SK-N-SH (cell line): ENCODE measurements around the gene VPS25. TPM values are rescaled to one million over a fixed set of nuclear protein-coding genes. Genes with fewer than 3 reads are reported as not detected.

ENCODE experiments used
- CTCF ChIA-PET: fragments of 300-600, 350-600 bp; formaldehyde crosslinking; extraction: SDS; loops from one replicate; lab custom pipeline; 2021; lab: Yijun Ruan, JAX
- POLR2A ChIA-PET: fragments of 350-600 bp; sonication (Branson Sonifier 250); formaldehyde crosslinking; extraction: SDS; loops from one replicate; lab custom pipeline; 2020; ENCODE audit warnings: antibody characterized with exemption, inconsistent platforms; lab: Yijun Ruan, JAX
- DNase-seq: peaks from one replicate; pipeline ENCODE4 v3.0.0; 2012
- H2AFZ ChIP-seq: fragments of 200-600 bp; sonication (generic); 2 replicates; pipeline ENCODE4 v1.8.1; 2016; ENCODE audit warnings: antibody characterized with exemption, mild to moderate bottlenecking, low read depth
- H3F3A ChIP-seq: fragments of 200-600 bp; sonication (generic); replicated peaks from 2 replicates; pipeline ENCODE3; 2016; ENCODE audit warnings: antibody characterized with exemption, mild to moderate bottlenecking; ENCODE audit not compliant: insufficient read depth
- H3K27ac ChIP-seq, 2 experiments: fragments of 200-500 bp in 1 of 2; fragments of 200-600 bp in 1 of 2; sonication (Bioruptor generic) in 1 of 2; sonication (generic), shearing (Covaris generic) in 1 of 2; 2 replicates each; pipeline versions ENCODE4 v1.5.1 to v1.6.1; 2014 to 2016; ENCODE audit warnings: low read depth in 2 of 2, inconsistent platforms in 1 of 2, low read length in 1 of 2, mild to moderate bottlenecking in 1 of 2, mixed read lengths in 1 of 2
- H3K27me3 ChIP-seq: fragments of 200-600 bp; sonication (generic), shearing (Covaris generic); 2 replicates; pipeline ENCODE4 v1.6.1; 2016; ENCODE audit warnings: mixed run types; ENCODE audit not compliant: insufficient read depth
- H3K36me3 ChIP-seq, 2 experiments: fragments of 200-500 bp in 1 of 2; fragments of 200-600 bp in 1 of 2; sonication (Bioruptor generic) in 1 of 2; sonication (generic) in 1 of 2; replicated peaks in 1 of 2; 2 replicates each; pipeline versions ENCODE3 to v1.5.1; 2014 to 2016; ENCODE audit warnings: low read length in 1 of 2, mild to moderate bottlenecking in 1 of 2; ENCODE audit not compliant: insufficient read depth in 2 of 2, control insufficient read depth in 1 of 2
- H3K4me1 ChIP-seq, 2 experiments: fragments of 200-500 bp in 1 of 2; fragments of 200-600 bp in 1 of 2; sonication (Bioruptor generic) in 1 of 2; sonication (generic), shearing (Covaris generic) in 1 of 2; 2 replicates each; pipeline versions ENCODE4 v1.5.1 to v1.6.1; 2014 to 2016; ENCODE audit warnings: low read depth in 1 of 2, low read length in 1 of 2, mixed run types in 1 of 2; ENCODE audit not compliant: insufficient read depth in 2 of 2, control insufficient read depth in 1 of 2
- H3K4me2 ChIP-seq: fragments of 200-600 bp; sonication (generic), shearing (Covaris generic); 2 replicates; pipeline ENCODE4 v1.6.1; 2017; ENCODE audit warnings: mixed run types
- H3K4me3 ChIP-seq, 2 experiments: fragments of 200-500 bp in 1 of 2; fragments of 200-600 bp in 1 of 2; sonication (Bioruptor generic) in 1 of 2; sonication (generic), shearing (Covaris generic) in 1 of 2; 2 replicates each; pipeline versions ENCODE4 v1.5.1 to v1.8.1; 2014 to 2016; ENCODE audit warnings: low read depth in 2 of 2, inconsistent platforms in 1 of 2, low read length in 1 of 2, mild to moderate bottlenecking in 1 of 2, mixed read lengths in 1 of 2, moderate library complexity in 1 of 2
- H3K79me2 ChIP-seq: fragments of 200-600 bp; sonication (generic); 2 replicates; pipeline ENCODE4 v1.8.1; 2017; ENCODE audit warnings: mild to moderate bottlenecking; ENCODE audit not compliant: insufficient read depth
- H3K9ac ChIP-seq: fragments of 200-600 bp; sonication (generic); 2 replicates; pipeline ENCODE4 v1.6.1; 2017; ENCODE audit warnings: mixed run types
- H3K9me2 ChIP-seq: fragments of 200-600 bp; sonication (generic); 2 replicates; pipeline ENCODE4 v1.6.1; 2017; ENCODE audit warnings: mixed run types
- H3K9me3 ChIP-seq: fragments of 200-600 bp; sonication (generic); 2 replicates; pipeline ENCODE4 v1.6.1; 2017; ENCODE audit warnings: mixed run types, mild to moderate bottlenecking, moderate library complexity
- H4K20me1 ChIP-seq: fragments of 200-600 bp; sonication (generic); 2 replicates; pipeline ENCODE4 v1.6.1; 2017; ENCODE audit warnings: mild to moderate bottlenecking, mixed run types; ENCODE audit not compliant: insufficient read depth
- CHD2 ChIP-seq: fragments of 150-350 bp; IDR thresholded peaks from 2 replicates; pipeline ENCODE4 v1.6.1; 2018; ENCODE audit warnings: low read length; ENCODE audit not compliant: partially characterized antibody
- EP300 ChIP-seq, 2 experiments: IDR thresholded peaks; 2 replicates each; pipeline versions ENCODE4 v1.4.0 to v1.6.1; 2012; ENCODE audit warnings: borderline replicate concordance in 1 of 2, low read depth in 1 of 2, low read length in 1 of 2
- FOXM1 ChIP-seq: IDR thresholded peaks from 2 replicates; pipeline ENCODE4 v1.4.0; 2012; ENCODE audit warnings: low read depth, mild to moderate bottlenecking
- IRF3 ChIP-seq: fragments of 150-350 bp; IDR thresholded peaks from 2 replicates; pipeline ENCODE4 v1.6.1; 2016; ENCODE audit warnings: mild to moderate bottlenecking, low read depth, low read length
- MAX ChIP-seq: IDR thresholded peaks from 2 replicates; pipeline ENCODE4 v1.4.0; 2012; ENCODE audit warnings: low read depth
- MXI1 ChIP-seq: IDR thresholded peaks from 2 replicates; pipeline ENCODE4 v1.6.1; 2012; ENCODE audit warnings: mild to moderate bottlenecking, low read depth, low read length, improper control_type of control experiment
- NFIC ChIP-seq: IDR thresholded peaks from 2 replicates; pipeline ENCODE4 v1.4.0; 2012; ENCODE audit warnings: borderline replicate concordance
- NRF1 ChIP-seq: IDR thresholded peaks from 2 replicates; pipeline ENCODE4 v1.6.1; 2012; ENCODE audit warnings: low read depth, mild to moderate bottlenecking, low read length
- POLR2AphosphoS5 ChIP-seq: IDR thresholded peaks from 2 replicates; pipeline ENCODE4 v1.6.1; 2012; ENCODE audit warnings: low read depth, low read length
- RAD21 ChIP-seq: IDR thresholded peaks from 2 replicates; pipeline ENCODE4 v1.6.1; 2012; ENCODE audit warnings: mild to moderate bottlenecking, low read length
- RCOR1 ChIP-seq: fragments of 150-350 bp; IDR thresholded peaks from 2 replicates; pipeline ENCODE4 v1.6.1; 2017; ENCODE audit warnings: antibody characterized with exemption, low read length
- RFX5 ChIP-seq: IDR thresholded peaks from 2 replicates; pipeline ENCODE4 v1.6.1; 2012; ENCODE audit warnings: mild to moderate bottlenecking, improper control_type of control experiment, low read length
- SIN3A ChIP-seq: IDR thresholded peaks from 2 replicates; pipeline ENCODE4 v1.6.1; 2012; ENCODE audit warnings: low read depth, mild to moderate bottlenecking, low read length, moderate library complexity, borderline replicate concordance
- SMC3 ChIP-seq: IDR thresholded peaks from 2 replicates; pipeline ENCODE4 v1.6.1; 2012; ENCODE audit warnings: low read depth, low read length, improper control_type of control experiment
- TAF1 ChIP-seq: IDR thresholded peaks from 2 replicates; pipeline ENCODE4 v1.6.1; 2012; ENCODE audit warnings: low read depth, mild to moderate bottlenecking, low read length, moderate library complexity, borderline replicate concordance
- TEAD4 ChIP-seq: IDR thresholded peaks from 2 replicates; pipeline ENCODE4 v1.4.0; 2012; ENCODE audit warnings: mild to moderate bottlenecking, borderline replicate concordance; ENCODE audit not compliant: insufficient read depth
- WGBS: methylation state at CpG from one replicate; pipeline ENCODE4 v1.1.6; 2017; ENCODE audit warnings: low lambda C conversion rate; 5-methylcytosine and 5-hydroxymethylcytosine counted together
- polyA plus RNA-seq, 3 experiments: library from polyadenylated mRNA; depleted of rRNA; stranded (reverse); fragments of >200 nt; gene quantifications; 2 replicates each; pipeline ENCODE4 v1.2.3, GENCODE V29; 2012
- TF ChIP-seq, protein P1 (sequence below): IDR thresholded peaks from 2 replicates; pipeline ENCODE4 v1.4.0; 2012; ENCODE audit warnings: low read depth, borderline replicate concordance
- TF ChIP-seq, protein P2 (sequence below): IDR thresholded peaks from 2 replicates; pipeline ENCODE4; 2012

Gene VPS25
- polyA plus RNA-seq, 1 of the 3 experiments (the other 2 are of a cell fraction), result 127 TPM

DNA sequence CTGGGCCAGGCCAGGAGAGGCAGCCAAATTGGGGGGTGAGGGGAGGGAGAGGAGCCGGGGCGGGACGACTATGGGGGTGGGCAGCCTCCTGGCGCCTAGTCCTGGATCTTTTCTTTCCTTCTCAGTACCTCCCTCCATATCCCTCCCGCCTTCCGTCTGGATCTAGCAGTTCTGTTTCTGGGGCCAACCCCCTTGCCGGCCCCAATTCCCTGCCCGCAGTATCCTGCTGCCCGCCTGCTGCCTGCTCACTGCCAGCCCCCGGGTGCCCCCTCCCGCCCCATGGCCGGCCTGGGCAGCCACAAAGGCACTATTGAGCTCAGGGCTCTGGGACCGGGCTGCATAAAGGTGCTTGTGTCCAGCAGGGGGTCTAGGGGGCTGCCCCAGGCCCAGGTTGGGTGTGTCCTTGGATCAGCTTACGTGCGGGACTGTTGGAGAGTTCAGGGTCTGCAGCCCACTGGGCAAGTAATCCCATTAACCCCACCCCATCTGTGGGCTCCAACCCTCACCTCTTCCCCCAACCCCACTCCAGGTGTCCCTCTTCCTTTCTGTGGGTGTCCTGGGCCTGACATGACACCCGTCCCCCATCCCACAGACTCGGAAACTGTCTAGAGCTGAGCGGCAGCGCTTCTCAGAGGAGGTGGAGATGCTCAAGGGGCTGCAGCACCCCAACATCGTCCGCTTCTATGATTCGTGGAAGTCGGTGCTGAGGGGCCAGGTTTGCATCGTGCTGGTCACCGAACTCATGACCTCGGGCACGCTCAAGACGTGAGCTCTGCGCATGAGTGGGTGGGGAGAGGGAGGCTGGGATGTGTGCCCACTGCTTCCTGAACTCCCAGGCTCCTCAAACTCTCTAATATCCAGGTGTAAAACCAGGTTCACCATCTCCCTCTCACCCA is 9.2 kb downstream of the VPS25 start:
- Histone ChIP-seq H3K27ac (peak overlapping the region in 1 of 2 experiments; percentile 58; a peak in 2 of 4 replicates), H3K4me2 (peak overlapping the region; percentile 98)
- DNase-seq, result peak; percentile 38

DNA sequence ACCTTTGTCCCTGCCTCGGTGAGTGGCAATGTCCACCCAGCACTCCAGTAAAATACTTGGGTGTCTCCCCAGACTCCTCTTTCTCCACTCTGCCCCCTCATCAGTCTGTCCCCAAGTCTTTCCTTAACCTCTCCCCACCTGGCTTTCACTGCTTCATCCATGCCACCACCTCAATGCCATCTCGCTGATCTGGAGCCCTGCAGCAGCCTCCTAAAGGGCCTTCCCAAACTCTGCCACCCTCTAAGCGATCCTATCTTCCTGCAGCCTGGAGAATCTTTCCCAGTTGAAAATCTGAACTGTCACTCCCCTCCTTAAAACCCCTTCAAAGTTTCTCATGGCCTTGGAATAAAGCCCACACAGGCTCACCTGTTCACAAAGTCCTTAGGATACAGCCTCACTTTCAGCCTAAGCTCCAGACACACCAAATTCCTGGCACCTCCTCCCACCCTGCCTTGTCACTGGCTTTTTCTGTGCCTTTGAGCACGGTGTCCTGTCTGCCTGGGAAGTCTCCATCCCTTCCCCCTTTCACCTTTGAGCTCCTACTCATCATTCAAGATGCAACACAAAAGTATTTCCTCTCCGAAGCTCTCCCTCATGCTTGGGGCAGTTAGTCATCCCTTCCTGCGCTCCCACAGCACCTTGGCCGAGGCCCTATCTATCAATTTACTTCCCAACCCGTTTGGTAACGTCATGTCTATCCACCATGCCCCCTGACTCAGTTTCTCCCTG is 10.0 kb downstream of the VPS25 start:
- Histone ChIP-seq H3F3A (peaks cover 6% of the 10 kb centered on the region), H3K27me3 (no peaks in the 10 kb centered on the region), H4K20me1 (no peaks in the 10 kb centered on the region), H3K4me3 (peak overlapping the region in 1 of 2 experiments; percentile 84; a peak in 2 of 4 replicates), H3K4me1 (peaks cover 14% of the 10 kb centered on the region in 2 experiments; a peak in 3 of 4 replicates), H3K36me3 (peaks cover 15 to 19% of the 10 kb centered on the region in 2 experiments), H2AFZ (no peak overlapping the region), H3K79me2 (peaks cover 49% of the 10 kb centered on the region), H3K9me3 (no peaks in the 10 kb centered on the region), H3K4me2 (peak overlapping the region; percentile 98), H3K9me2 (no peaks in the 10 kb centered on the region), H3K27ac (peak overlapping the region in 1 of 2 experiments; percentile 58; a peak in 2 of 4 replicates), H3K9ac (peak overlapping the region; percentile 87)
- ChIA-PET CTCF (no interaction called here), POLR2A (interaction anchor here (1.8 kb wide), 1 partner anchor 10 kb away, joined by 6 read pairs; the partner anchor contains the start of gene VPS25)
- no peak for DNase-seq
- 25% methylated on average over 9 of the region's 9 CpGs for WGBS
- TF ChIP-seq CHD2, result no peak
- TF ChIP-seq TEAD4, result peak; percentile 65; the same call in 1 of the 2 replicates
- no peak for TF ChIP-seq SIN3A
- no peak for TF ChIP-seq RAD21
- TF ChIP-seq NRF1, result no peak
- TF ChIP-seq, protein P1, sequence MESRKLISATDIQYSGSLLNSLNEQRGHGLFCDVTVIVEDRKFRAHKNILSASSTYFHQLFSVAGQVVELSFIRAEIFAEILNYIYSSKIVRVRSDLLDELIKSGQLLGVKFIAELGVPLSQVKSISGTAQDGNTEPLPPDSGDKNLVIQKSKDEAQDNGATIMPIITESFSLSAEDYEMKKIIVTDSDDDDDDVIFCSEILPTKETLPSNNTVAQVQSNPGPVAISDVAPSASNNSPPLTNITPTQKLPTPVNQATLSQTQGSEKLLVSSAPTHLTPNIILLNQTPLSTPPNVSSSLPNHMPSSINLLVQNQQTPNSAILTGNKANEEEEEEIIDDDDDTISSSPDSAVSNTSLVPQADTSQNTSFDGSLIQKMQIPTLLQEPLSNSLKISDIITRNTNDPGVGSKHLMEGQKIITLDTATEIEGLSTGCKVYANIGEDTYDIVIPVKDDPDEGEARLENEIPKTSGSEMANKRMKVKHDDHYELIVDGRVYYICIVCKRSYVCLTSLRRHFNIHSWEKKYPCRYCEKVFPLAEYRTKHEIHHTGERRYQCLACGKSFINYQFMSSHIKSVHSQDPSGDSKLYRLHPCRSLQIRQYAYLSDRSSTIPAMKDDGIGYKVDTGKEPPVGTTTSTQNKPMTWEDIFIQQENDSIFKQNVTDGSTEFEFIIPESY, result peak; percentile 32; the same call in 1 of the 2 replicates
- TF ChIP-seq EP300 (IDR thresholded peaks at IDR 0.05; ENCODE audit: borderline replicate concordance in 1 of 2, low read depth in 1 of 2, low read length in 1 of 2), result peak in 1 of 2 experiments; percentile 67; a peak in 1 of 4 replicates
- TF ChIP-seq RCOR1, result no peak
- TF ChIP-seq MXI1, result no peak
- no peak for TF ChIP-seq SMC3
- TF ChIP-seq TAF1, result no peak
- TF ChIP-seq POLR2AphosphoS5, result peak; percentile 19; the same call in 1 of the 2 replicates
- TF ChIP-seq, protein P2, sequence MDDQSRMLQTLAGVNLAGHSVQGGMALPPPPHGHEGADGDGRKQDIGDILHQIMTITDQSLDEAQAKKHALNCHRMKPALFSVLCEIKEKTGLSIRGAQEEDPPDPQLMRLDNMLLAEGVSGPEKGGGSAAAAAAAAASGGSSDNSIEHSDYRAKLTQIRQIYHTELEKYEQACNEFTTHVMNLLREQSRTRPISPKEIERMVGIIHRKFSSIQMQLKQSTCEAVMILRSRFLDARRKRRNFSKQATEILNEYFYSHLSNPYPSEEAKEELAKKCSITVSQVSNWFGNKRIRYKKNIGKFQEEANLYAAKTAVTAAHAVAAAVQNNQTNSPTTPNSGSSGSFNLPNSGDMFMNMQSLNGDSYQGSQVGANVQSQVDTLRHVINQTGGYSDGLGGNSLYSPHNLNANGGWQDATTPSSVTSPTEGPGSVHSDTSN, result peak; percentile 85
- no peak for TF ChIP-seq IRF3
- TF ChIP-seq FOXM1, result 0 out of 2 replicates have a peak, but pooled peaks have one; percentile 31

More for the DNA sequence above, 9.2 kb downstream of the VPS25 start:
- WGBS, result 59% methylated on average over 16 of the region's 29 CpGs
- H4K20me1 ChIP-seq, result no peaks in the 10 kb centered on the region
- peak overlapping the region; percentile 61 to 84; a peak in 3 of 4 replicates for H3K4me3 ChIP-seq
- CTCF ChIA-PET, result interaction anchor here (0.7 to 1.8 kb wide), 3 partner anchors 9 to 42 kb away, joined by 3 to 7 read pairs (median 3); partner anchors contain the start of genes BECN1 and VPS25
- H3K9me2 ChIP-seq, result no peaks in the 10 kb centered on the region
- POLR2A ChIA-PET, result interaction anchor here (1.8 kb wide), 1 partner anchor 9 kb away, joined by 6 read pairs; the partner anchor contains the start of gene VPS25
- H3K27me3 ChIP-seq, result no peaks in the 10 kb centered on the region
- peak overlapping the region; percentile 87 for H3K9ac ChIP-seq
- peaks cover 16 to 20% of the 10 kb centered on the region in 2 experiments for H3K36me3 ChIP-seq
- H3K79me2 ChIP-seq, result peaks cover 49% of the 10 kb centered on the region
- TF ChIP-seq NFIC (0 out of 2 replicates have a peak, but pooled peaks have one; percentile 37), RFX5 (no peak), MAX (no peak)
- H3K9me3 ChIP-seq, result no peaks in the 10 kb centered on the region
- peaks cover 7% of the 10 kb centered on the region for H3F3A ChIP-seq
- H3K4me1 ChIP-seq, result peaks cover 14% of the 10 kb centered on the region in 2 experiments; a peak in 3 of 4 replicates
- H2AFZ ChIP-seq, result no peak overlapping the region; the same call in 1 of the 2 replicates
